Globus pallidus (tissue), 1 donor: ENCODE results near the gene MFAP2.
"Not testable (repeated sequence)": the region's sequence is repeated elsewhere in the genome, so short reads cannot be mapped to it uniquely, and the experiment has no call there.

ENCODE experiments used
- DNase-seq: peaks from one replicate; pipeline ENCODE4 v3.0.0-alpha.2; 2015; ENCODE audit warnings: low spot score

The MFAP2 gene

GRCh38 chr1:16961297-16962133 lies 18.9 kb downstream of the MFAP2 start:
- no peak for DNase-seq

GRCh38 chr1:16960560-16961296 lies 19.7 kb downstream of the MFAP2 start:
- DNase-seq = peak; percentile 31

DNA sequence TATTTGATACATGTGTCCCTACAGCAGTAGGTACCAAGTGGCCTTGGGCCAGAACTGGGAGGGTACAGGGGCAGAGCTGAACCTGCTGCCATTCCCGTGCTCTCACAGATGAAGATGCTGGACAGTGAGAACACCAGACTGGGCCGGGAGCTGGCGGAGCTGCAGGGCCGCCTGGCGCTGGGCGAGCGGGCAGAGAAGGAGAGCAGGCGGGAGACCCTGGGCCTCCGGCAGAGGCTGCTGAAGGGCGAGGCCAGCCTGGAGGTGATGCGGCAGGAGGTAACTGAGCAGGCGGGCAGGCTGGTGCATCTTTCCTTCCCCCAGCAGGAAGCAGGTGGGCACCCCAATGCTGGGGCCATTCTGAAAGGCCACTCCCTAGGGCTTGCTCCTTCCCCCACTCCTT lies 21.9 kb downstream of the MFAP2 start:
- DNase-seq = no peak

DNA sequence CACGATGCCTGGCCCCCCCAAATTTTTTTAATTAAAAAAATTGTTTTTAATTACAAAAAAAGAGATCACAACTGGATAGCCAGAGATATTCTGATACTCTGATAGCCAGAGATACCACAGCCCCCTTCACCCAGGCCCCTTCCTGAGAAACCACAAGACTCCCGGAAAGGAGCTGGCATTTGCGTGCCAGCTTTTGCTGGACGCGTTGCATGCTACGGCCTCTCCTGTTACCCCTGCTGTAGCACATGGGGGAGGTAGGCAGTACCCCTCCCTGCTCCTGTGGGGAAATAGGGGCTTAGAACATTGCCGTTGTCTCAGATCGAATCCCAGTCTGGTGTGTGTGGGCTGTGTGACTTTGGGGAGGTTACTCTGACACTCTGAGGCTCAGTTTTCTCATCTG lies 22.7 kb downstream of the MFAP2 start:
- no peak for DNase-seq

DNA sequence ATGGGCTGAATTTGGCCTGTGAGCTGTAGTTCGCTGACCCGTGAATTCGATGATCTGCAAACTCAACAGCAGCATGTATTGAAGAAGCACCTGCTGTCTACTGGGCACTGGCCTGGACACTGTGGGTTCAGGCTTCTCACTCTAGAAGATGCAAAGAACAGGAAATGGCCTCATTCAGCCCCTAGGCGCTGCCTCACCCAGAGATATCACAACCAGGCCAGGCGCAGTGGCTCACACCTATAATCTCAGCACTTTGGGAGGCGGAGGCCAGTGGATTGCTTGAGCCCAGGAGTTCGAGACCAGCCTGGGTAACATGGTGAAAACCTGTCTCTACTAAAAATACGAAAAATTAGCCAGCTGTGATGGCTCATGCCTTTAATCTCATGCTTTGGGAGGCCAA lies 23.6 kb downstream of the MFAP2 start:
- no peak for DNase-seq

DNA sequence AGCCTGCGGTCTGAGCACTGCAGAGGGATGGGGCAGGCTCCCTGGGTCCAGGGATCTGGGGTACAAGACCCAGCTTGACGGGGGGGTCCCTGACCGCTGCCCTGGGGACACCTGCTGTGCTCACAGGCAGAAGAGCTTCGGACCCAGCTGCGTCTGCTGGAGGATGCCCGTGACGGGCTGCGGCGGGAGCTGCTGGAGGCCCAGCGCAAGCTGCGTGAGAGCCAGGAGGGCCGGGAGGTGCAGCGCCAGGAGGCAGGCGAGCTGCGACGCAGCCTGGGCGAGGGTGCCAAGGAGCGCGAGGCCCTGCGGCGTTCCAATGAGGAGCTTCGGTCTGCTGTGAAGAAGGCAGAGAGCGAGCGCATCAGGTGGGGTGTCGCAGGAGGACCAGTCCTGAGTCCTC lies 25.2 kb downstream of the MFAP2 start:
- DNase-seq = no peak

DNA sequence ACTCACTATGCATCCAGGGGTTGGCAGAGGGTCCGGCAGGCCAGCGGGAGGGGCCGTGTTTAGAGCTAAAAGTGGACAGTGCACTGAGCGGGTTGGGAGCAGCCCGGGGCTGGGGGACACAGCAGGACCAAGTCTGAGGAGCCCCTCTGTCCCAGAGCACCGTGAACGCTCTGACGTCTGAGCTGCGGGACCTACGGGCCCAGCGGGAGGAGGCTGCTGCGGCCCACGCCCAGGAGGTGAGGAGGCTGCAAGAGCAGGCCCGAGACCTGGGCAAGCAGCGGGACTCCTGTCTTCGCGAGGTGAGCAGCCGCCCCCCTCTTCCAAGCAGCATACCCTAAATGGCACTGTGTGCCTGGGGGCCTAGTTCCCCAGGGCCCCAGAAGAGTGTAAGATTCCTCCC lies 25.8 kb downstream of the MFAP2 start:
- DNase-seq = no peak

DNA sequence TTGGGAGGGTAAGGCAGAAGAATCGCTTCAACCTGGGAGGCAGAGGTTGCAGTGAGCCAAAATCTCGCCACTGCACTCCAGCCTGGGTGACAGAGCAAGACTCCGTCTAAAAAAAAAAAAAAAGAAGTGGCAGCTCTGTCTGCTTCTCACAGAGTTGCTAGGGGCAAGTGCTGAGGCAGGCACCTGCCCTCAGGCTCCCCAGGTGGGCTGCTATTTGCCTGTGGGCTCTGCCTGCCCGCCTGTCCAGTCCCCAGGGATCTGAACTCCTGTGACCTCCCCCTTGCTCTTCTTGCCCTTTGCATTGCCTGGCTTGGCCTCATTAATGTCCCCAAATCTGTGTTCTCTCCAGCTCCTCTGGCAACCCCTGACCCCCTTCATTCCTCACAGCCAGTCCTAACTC lies 28.0 kb downstream of the MFAP2 start:
- DNase-seq = not testable (repeated sequence)

DNA sequence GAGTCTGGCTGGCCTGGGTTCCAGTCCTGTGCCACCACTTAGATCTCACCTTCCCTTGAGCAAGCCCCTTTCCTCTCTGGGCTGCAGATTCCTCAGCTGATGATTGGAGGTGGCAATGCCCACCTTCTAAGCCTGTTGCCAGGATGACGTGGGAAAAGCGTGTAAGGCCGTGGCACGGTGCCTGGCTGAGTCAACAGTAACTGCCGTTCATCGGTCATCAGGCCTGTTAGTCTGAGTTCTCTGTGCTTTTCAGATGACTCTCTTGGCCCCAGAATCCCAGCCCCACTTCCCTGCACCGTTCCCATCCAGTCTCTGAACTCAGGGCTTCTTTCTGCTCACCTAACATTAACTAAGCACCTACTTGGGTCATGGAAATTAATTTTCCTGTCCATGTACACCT lies 31.4 kb downstream of the MFAP2 start:
- not testable (repeated sequence) for DNase-seq

- DNase-seq = not testable (repeated sequence)
These were observed 32.0 kb downstream of the MFAP2 start for GRCh38 chr1:16948282-16948891.

DNA sequence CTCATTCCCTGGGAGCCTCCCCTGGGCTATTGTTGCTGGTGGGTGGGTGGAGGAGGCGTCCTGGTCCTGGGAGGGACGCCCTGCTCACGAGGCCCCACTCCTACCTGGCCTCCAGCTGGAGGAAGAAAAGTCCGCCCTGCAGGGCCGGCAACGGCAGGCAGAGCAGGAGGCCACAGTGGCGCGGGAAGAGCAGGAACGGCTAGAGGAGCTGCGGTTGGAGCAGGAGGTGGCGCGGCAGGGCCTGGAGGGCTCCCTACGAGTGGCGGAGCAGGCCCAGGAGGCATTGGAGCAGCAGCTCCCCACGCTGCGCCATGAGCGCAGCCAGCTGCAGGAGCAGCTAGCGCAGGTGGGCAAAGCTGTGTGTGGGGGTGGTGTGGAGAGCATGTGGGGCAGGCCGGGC lies 33.8 kb downstream of the MFAP2 start:
- DNase-seq = no peak

GRCh38 chr1:16946185-16946584 lies 34.2 kb downstream of the MFAP2 start:
- DNase-seq = not testable (repeated sequence)

DNA sequence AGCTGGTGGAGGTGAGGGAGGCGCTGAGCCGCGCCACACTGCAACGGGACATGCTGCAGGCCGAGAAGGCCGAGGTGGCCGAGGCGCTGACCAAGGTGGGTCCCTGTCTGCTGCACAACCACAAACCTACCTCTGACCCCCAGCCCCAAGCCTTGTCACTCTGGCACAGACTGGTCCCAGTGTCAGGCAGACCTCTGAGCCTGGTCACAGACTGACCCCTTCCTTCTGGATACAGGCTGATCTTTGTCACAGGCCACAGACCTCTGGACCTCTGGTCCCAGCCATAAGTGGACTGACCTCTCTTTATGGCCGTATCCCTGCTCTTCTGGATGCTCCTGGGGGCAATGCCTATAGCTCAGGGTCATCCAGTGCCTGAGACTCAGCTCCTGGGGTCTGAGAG lies 34.9 kb downstream of the MFAP2 start:
- not testable (repeated sequence) for DNase-seq

DNA sequence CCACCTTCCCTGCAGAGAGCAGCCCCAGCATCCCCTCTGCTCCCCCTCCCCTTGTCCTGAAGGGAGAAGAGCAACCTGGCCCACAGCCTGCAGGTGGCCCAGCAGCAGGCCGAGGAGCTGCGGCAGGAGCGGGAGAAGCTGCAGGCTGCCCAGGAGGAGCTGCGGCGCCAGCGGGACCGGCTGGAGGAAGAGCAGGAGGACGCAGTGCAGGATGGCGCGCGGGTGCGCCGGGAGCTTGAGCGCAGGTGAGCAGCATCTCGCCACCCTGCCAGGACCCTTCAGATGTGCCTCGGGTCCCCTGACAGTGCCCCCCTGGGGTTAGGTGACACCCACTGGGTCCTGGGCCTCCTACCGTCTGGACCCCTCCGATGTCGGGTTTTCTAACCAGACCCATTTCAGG lies 36.4 kb downstream of the MFAP2 start:
- no peak for DNase-seq

DNA sequence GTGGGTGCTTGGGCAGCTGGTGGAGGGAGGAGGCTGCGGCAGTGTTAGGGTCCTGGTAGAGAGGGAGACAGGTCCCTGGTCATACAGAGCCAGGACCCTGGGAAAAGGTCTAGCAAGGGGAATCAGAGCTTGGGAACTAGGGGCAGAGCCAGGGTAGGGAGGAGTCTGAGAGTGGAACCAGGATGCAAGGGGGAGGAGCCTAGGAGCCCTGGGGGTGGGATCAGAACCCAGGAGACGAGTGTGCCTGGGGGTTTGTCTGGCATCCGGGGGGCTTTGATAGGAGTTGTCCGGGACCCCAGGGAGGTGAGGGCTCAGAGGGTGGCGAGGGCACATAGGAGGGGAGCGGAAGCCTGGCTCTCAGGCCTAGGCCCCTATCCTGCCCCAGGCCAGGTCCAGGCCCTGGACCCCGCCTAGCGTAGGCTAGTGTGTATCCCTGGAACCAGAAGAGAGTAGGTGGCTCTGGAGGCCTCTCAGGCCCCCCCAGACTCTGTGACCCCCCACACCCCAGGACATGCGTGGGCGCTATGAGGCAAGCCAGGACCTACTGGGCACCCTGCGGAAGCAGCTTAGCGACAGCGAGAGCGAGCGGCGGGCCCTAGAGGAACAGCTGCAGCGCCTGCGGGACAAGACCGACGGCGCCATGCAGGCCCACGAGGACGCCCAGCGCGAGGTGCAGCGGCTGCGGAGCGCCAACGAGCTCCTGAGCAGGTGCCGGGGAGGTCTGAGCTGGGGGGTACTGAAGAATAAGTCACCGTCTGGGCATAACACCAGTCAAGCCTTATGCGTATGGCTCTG lies 40.8 kb downstream of the MFAP2 start:
- not testable (repeated sequence) for DNase-seq

DNA sequence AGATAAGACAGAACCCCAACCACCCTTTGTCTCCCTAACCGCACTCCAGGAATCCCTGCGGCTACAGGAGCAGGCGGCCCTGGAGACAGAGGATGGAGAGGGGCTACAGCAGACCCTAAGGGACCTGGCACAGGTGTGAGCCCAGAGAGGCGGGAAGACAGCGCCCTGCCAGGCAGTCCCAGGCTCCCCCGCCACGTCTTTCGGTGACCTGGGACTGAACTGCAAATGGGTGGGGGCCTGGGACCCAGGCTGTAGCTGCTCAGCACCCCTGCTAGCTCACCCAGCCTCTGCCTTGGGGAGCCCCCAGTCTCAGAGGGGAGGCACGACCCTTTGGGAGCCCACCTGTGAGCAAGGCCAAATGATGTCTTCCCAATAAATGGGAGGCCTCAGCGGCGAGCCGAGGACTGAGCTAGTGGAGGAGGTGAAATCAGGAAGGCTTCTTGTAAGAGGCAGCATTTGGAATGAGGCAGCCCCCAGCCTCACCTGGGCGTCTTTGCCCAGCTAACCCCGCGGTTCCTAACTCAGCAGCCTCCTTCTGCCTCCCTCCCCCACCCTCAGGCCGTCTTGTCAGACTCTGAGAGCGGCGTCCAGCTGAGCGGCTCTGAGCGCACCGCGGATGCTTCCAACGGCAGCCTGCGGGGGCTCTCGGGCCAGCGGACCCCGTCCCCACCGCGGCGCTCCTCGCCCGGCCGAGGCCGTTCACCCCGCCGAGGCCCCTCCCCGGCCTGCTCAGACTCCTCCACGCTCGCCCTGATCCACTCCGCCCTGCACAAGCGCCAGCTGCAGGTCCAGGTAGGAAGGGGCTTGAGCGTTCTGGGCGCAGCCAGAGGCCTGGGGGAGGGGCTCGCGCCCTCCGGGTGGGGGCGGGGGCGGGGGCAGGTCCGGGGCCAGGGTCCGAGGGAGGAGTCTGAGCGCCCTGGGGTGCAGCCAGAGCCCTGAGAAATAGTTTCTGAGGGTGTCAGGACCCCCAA lies 41.8 kb downstream of the MFAP2 start:
- DNase-seq = no peak

GRCh38 chr1:16936580-16936979 lies 43.8 kb downstream of the MFAP2 start:
- DNase-seq = not testable (repeated sequence)

DNA sequence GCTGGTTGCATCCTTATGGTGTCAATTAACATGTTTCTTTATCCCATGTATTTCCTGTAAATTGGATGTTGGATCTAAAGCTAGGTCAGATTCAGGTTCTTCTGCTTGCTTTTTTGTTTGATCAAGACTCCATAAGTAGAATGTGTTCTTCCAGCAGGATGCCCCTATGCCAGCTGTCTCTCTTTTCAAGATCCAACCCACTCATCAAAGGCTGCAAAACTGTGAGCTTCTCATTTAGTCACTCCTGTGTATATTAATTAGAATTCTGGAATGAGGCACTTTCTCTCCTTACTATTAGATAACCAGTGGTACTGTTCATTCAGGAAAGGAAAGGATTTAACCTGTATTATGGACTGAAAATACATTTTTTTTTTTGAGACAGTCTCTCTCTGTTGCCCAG lies 46.5 kb downstream of the MFAP2 start:
- DNase-seq = not testable (repeated sequence)

GRCh38 chr1:16931206-16931934 lies 49.0 kb downstream of the MFAP2 start:
- DNase-seq = not testable (repeated sequence)
